HG02938 (cell line): ENCODE results near the gene MTCL3.
"Not testable (repeated sequence)": the region's sequence is repeated elsewhere in the genome, so short reads cannot be mapped to it uniquely, and the experiment has no call there.

Source experiments
- ATAC-seq: cut with Tn5 transposase; IDR thresholded peaks from one replicate; pipeline ENCODE4 v1.9.1; 2021; ENCODE audit warnings: mild to moderate bottlenecking, moderate library complexity; ENCODE audit not compliant: unreplicated experiment

The MTCL3 gene

DNA sequence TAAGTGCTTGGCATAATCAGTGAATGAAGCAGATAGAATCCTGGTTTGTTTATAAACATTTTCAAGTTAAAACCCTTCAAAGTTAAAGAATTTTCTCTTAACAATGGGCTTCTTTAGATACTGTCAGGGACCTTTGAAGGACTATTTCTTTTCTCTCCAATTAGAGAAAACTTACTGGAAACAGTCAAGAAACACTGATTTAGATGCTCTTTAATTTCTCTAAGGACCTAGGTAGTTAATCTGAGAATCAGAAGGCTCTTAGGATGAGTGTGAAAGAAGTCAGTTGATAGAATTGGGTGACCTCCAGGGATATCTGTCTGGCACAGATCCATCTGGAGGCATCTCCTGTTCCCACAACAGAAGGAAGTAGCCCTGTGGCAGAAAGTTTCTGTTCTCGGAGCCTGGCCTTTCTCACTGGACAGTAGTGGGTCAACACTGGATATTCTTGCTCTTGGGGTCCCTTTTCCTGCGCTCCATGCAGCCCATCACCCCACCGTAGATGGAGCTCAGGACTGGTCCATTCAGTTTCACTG lies 82.5 kb downstream of the MTCL3 start:
- no peak for ATAC-seq

DNA sequence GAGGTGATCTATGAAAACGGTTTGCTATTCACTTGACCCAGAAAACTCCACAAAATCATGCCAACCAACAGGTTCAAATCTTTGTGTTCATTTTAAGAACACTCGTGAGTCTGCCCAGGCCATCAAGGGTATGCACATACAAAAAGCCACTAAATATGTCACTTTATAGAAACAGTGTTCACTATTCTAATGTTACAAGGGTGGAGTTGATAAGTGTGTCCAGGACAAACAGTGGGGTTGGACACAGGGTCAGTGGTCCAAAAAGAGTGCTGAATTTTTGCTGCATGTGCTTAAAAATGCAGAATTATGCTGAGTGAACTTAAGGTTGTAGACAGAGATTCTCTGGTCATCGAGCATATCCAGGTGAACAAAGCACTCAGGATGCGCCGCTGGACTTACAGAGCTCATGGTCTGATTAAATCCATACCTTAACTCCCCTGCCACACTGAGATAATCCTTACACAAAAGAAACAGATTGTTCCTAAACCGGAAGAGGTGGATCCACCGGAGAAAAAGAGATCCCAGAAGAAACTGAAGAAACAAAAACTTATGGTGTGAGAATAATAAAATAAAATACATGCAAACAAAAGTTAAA lies 83.4 kb downstream of the MTCL3 start:
- no peak for ATAC-seq

GRCh38 chr6:127434651-127435050 lies 84.5 kb downstream of the MTCL3 start:
- ATAC-seq = no peak

DNA sequence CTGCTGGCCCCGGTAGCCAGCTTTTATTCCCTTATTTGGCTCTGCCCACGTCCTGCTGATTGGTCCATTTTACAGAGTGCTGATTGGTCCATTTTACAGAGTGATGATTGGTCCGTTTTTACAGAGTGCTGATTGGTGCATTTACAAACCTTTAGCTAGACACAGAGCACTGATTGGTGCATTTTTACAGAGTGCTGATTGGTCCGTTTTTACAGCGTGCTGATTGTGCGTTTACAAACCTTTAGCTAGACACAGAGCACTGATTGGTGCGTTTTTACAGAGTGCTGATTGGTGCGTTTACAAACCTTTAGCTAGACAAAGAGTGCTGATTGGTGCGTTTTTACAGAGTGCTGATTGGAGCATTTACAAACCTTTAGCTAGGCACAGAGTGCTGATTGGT lies 90.6 kb downstream of the MTCL3 start:
- not testable (repeated sequence) for ATAC-seq

DNA sequence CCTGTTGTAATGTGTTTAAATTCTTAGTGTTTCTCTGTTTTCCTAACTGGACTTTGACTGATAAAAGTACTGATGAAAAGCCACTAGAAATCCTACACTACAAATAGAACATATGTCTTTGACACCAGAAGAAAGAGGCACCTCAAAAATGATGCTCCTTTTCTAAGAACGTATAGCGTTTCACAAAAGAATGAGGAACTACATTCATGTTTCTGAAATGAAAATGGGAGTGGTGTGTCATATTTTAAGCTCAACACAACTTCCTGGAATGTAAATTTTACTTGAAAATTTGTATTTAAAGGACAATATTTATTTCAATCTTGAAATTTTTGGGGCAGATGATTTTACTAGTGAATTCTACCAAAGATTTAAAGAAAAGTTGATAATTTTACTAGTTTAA lies 95.2 kb downstream of the MTCL3 start:
- ATAC-seq = no peak
